GM18520 (cell line): ENCODE results near the gene DPP10.
"Not testable (repeated sequence)": the region's sequence is repeated elsewhere in the genome, so short reads cannot be mapped to it uniquely, and the experiment has no call there.

Experiments
- ATAC-seq: cut with Tn5 transposase; IDR thresholded peaks from one replicate; pipeline ENCODE4 v1.9.1; 2021; ENCODE audit not compliant: unreplicated experiment

Gene DPP10

GRCh38 chr2:114507744-114508143 lies 65.3 kb downstream of the DPP10 start:
- no peak for ATAC-seq

GRCh38 chr2:114515882-114516281 lies 73.4 kb downstream of the DPP10 start:
- ATAC-seq: no peak

GRCh38 chr2:114517580-114517979 lies 75.1 kb downstream of the DPP10 start:
- no peak for ATAC-seq

GRCh38 chr2:114518738-114519137 lies 76.3 kb downstream of the DPP10 start:
- no peak for ATAC-seq

- ATAC-seq: not testable (repeated sequence)
These were observed 80.2 kb downstream of the DPP10 start for GRCh38 chr2:114522612-114523011.

GRCh38 chr2:114525955-114526354 lies 83.5 kb downstream of the DPP10 start:
- ATAC-seq: no peak

- ATAC-seq: no peak
These were observed 84.4 kb downstream of the DPP10 start for GRCh38 chr2:114526841-114527240.

GRCh38 chr2:114527330-114527983 lies 85.0 kb downstream of the DPP10 start:
- no peak for ATAC-seq

GRCh38 chr2:114534116-114535084 lies 92.0 kb downstream of the DPP10 start:
- ATAC-seq: no peak

- no peak for ATAC-seq
These were observed 95.3 kb downstream of the DPP10 start for GRCh38 chr2:114537777-114538176.

- ATAC-seq: no peak
These were observed 100.3 kb downstream of the DPP10 start for GRCh38 chr2:114542695-114543094.

- no peak for ATAC-seq
These were observed 100.9 kb downstream of the DPP10 start for GRCh38 chr2:114543236-114543766.

GRCh38 chr2:114545052-114545451 lies 102.6 kb downstream of the DPP10 start:
- no peak for ATAC-seq

- no peak for ATAC-seq
These were observed 104.1 kb downstream of the DPP10 start for GRCh38 chr2:114546531-114546930.

GRCh38 chr2:114548151-114548550 lies 105.7 kb downstream of the DPP10 start:
- ATAC-seq: no peak

- no peak for ATAC-seq
These were observed 107.9 kb downstream of the DPP10 start for GRCh38 chr2:114550364-114550763.

- no peak for ATAC-seq
These were observed 108.7 kb downstream of the DPP10 start for GRCh38 chr2:114550895-114551793.

- ATAC-seq: no peak
These were observed 110.6 kb downstream of the DPP10 start for GRCh38 chr2:114553027-114553426.

- no peak for ATAC-seq
These were observed 126.7 kb downstream of the DPP10 start for GRCh38 chr2:114569166-114569565.

GRCh38 chr2:114577657-114578056 lies 135.2 kb downstream of the DPP10 start:
- no peak for ATAC-seq

- no peak for ATAC-seq
These were observed 137.1 kb downstream of the DPP10 start for GRCh38 chr2:114579542-114579941.
